GM23338 (cell line): ENCODE data around the gene EZR. TPM values are rescaled to one million over a fixed set of nuclear protein-coding genes. Genes with fewer than 3 reads are reported as not detected.

Experiments used
- ATAC-seq: fragments of 200-7000 bp; cut with Tn5 transposase; 3 replicates; pipeline ENCODE4 v1.9.1; 2020
- DNase-seq: peaks from one replicate; pipeline ENCODE4 v3.0.0-alpha.2; 2015; ENCODE audit warnings: low spot score
- H2AFZ ChIP-seq: fragments of 200-600 bp; sonication (generic); 2 replicates; pipeline ENCODE4 v1.8.0; 2016; ENCODE audit warnings: antibody characterized with exemption, mild to moderate bottlenecking, moderate library complexity
- H3F3A ChIP-seq: fragments of 200-600 bp; sonication (generic); replicated peaks from 2 replicates; pipeline ENCODE4 v1.8.0; 2017; ENCODE audit warnings: antibody characterized with exemption, mixed run types, low read depth
- H3K27ac ChIP-seq: fragments of 200-600 bp; sonication (generic); 2 replicates; pipeline ENCODE4 v1.6.1; 2016; ENCODE audit warnings: low read depth
- H3K27me3 ChIP-seq: fragments of 200-600 bp; sonication (generic); 2 replicates; pipeline ENCODE4 v1.8.0; 2016; ENCODE audit warnings: mild to moderate bottlenecking, mixed run types, moderate library complexity; ENCODE audit not compliant: insufficient read depth
- H3K36me3 ChIP-seq: fragments of 200-600 bp; sonication (generic); 2 replicates; pipeline ENCODE4 v1.8.0; 2016; ENCODE audit warnings: mild to moderate bottlenecking; ENCODE audit not compliant: insufficient read depth
- H3K4me1 ChIP-seq: fragments of 200-600 bp; sonication (generic); 2 replicates; pipeline ENCODE4 v1.8.0; 2016; ENCODE audit warnings: mild to moderate bottlenecking, moderate library complexity; ENCODE audit not compliant: insufficient read depth
- H3K4me2 ChIP-seq: fragments of 200-600 bp; sonication (generic); 2 replicates; pipeline ENCODE4 v1.7.1; 2017; ENCODE audit warnings: mixed run types
- H3K4me3 ChIP-seq: fragments of 200-600 bp; sonication (generic); 2 replicates; pipeline ENCODE4 v1.6.1; 2016; ENCODE audit warnings: mixed run types
- H3K79me2 ChIP-seq: fragments of 200-600 bp; sonication (generic); replicated peaks from 2 replicates; pipeline ENCODE4 v1.8.0; 2017; ENCODE audit warnings: mild to moderate bottlenecking; ENCODE audit not compliant: insufficient read depth
- H3K9me2 ChIP-seq: fragments of 200-600 bp; sonication (generic); 2 replicates; pipeline ENCODE4 v1.8.0; 2017; ENCODE audit not compliant: insufficient read depth
- H4K20me1 ChIP-seq: fragments of 200-600 bp; sonication (generic); replicated peaks from 2 replicates; pipeline ENCODE4 v1.8.0; 2017; ENCODE audit warnings: mild to moderate bottlenecking; ENCODE audit not compliant: insufficient read depth
- H3K27ac Mint-ChIP-seq: 2 replicates; pipeline ENCODE4 v1.8.0; 2020; ENCODE audit warnings: inconsistent platforms, mild to moderate bottlenecking, moderate library complexity, mixed read lengths
- H3K27me3 Mint-ChIP-seq: 3 replicates; pipeline ENCODE4 v1.8.0; 2022; ENCODE audit warnings: low read depth, mild to moderate bottlenecking, moderate library complexity, mixed read lengths, inconsistent platforms; ENCODE audit not compliant: insufficient read depth, poor library complexity
- H3K36me3 Mint-ChIP-seq: 3 replicates; pipeline ENCODE4 v1.8.0; 2021; ENCODE audit warnings: low read depth, mild to moderate bottlenecking, inconsistent platforms, moderate library complexity, mixed read lengths
- H3K4me1 Mint-ChIP-seq: 3 replicates; pipeline ENCODE4 v1.8.0; 2020; ENCODE audit warnings: mild to moderate bottlenecking, inconsistent platforms, mixed read lengths
- H3K4me3 Mint-ChIP-seq: 3 replicates; pipeline ENCODE4 v1.8.0; 2021; ENCODE audit warnings: moderate library complexity, mild to moderate bottlenecking, inconsistent platforms, mixed read lengths
- H3K9me3 Mint-ChIP-seq: 3 replicates; pipeline ENCODE4 v1.8.0; 2020; ENCODE audit warnings: moderate library complexity, mild to moderate bottlenecking, inconsistent platforms, mixed read lengths
- CREB1 ChIP-seq: fragments of 250-450 bp; sonication (Bioruptor Pico); IDR thresholded peaks from 2 replicates; pipeline ENCODE4 v1.5.0; 2020; ENCODE audit warnings: low read depth, mild to moderate bottlenecking, moderate library complexity
- EZH2 ChIP-seq: fragments of 200-600 bp; sonication (generic); IDR thresholded peaks from one replicate; pipeline ENCODE4 v1.8.0; 2017; ENCODE audit warnings: antibody characterized with exemption, mild to moderate bottlenecking, low read depth; ENCODE audit not compliant: unreplicated experiment
- EZH2phosphoT487 ChIP-seq: fragments of 200-600 bp; sonication (generic); IDR thresholded peaks from one replicate; pipeline ENCODE4 v1.8.1; 2018; ENCODE audit warnings: antibody characterized with exemption; ENCODE audit not compliant: unreplicated experiment
- JUNB ChIP-seq: IDR thresholded peaks from one replicate; pipeline ENCODE4 v1.6.1; 2016; ENCODE audit warnings: antibody characterized with exemption; ENCODE audit not compliant: unreplicated experiment
- NANOG ChIP-seq: IDR thresholded peaks from 2 replicates; pipeline ENCODE4 v1.6.1; 2016; ENCODE audit warnings: antibody characterized with exemption, borderline replicate concordance
- POLR2AphosphoS5 ChIP-seq: IDR thresholded peaks from 2 replicates; pipeline ENCODE4 v1.6.1; 2016; ENCODE audit warnings: antibody characterized with exemption, low read depth
- STAT1 ChIP-seq: IDR thresholded peaks from one replicate; pipeline ENCODE4 v1.6.1; 2016; ENCODE audit warnings: antibody characterized with exemption; ENCODE audit not compliant: unreplicated experiment
- ZNF114 ChIP-seq: fragments of 250-450 bp; sonication (Bioruptor Pico); IDR thresholded peaks from 2 replicates; pipeline ENCODE4 v1.5.0; 2020; ENCODE audit warnings: mild to moderate bottlenecking, moderate library complexity
- ZNF331 ChIP-seq: fragments of 250-450 bp; sonication (Bioruptor Pico); IDR thresholded peaks from 2 replicates; pipeline ENCODE4 v1.5.0; 2020; ENCODE audit warnings: low read depth, mild to moderate bottlenecking, moderate library complexity
- polyA plus RNA-seq: library from polyadenylated mRNA; unstranded; fragments of >200 nt; fragmentation: Nextera tagmentation; extraction: Ambion mirVana; gene quantifications from 2 replicates; pipeline ENCODE4 v1.2.1, GENCODE V29; 2016
- total RNA-seq: library from RNA; depleted of rRNA; stranded (reverse); fragments of >200 nt; shearing (Covaris generic); gene quantifications from 2 replicates; pipeline ENCODE4 v1.2.3, GENCODE V29; 2014
- TF ChIP-seq, protein P1 (sequence below), 2 experiments: fragments of 200-600 bp in 1 of 2; sonication (generic) in 1 of 2; conservative IDR thresholded peaks; 2 replicates each; pipeline versions ENCODE4 v1.5.1 to v1.6.1; 2016 to 2017; ENCODE audit warnings: antibody characterized with exemption in 2 of 2, low read depth in 2 of 2, mild to moderate bottlenecking in 2 of 2, moderate library complexity in 1 of 2
- TF ChIP-seq, protein P2 (sequence below): IDR thresholded peaks from 2 replicates; pipeline ENCODE4 v1.6.1; 2016; ENCODE audit warnings: antibody characterized with exemption
- TF ChIP-seq, protein P3 (sequence below): IDR thresholded peaks from one replicate; pipeline ENCODE4 v1.6.1; 2018; ENCODE audit warnings: antibody characterized with exemption; ENCODE audit not compliant: unreplicated experiment
- TF ChIP-seq, protein P4 (sequence below): fragments of 250-450 bp; sonication (Bioruptor Pico); IDR thresholded peaks from 2 replicates; pipeline ENCODE4 v1.5.0; 2020; ENCODE audit warnings: mild to moderate bottlenecking, moderate library complexity

The EZR gene
- total and polyA plus RNA-seq, 2 experiments from 2014 or later: 199 to 208 TPM

DNA sequence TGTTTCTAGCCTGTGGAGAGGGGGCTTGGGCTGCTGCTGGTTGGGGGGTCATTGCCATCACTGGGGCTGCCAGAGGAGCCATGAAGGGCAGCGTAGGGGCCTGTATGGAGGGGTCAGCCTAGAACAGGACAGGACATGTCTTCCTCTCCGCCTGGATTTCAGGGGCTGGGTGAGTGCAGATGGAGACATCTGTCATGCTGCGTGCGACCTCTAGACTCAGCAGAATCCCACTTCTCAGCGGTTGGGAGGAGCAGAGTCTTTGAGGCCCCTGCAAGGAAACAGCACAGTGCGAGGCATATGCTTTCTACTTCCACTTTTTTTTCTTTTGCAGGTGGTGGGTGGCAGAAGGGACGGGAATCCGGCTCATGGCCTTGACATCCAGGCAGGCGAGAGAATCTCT lies 67.9 kb downstream of the EZR start:
- Histone ChIP-seq H3K4me2 (no peak overlapping the region), H3K9me2 (no peaks in the 10 kb centered on the region), H4K20me1 (no peaks in the 10 kb centered on the region), H2AFZ (peak overlapping the region; percentile 66), H3F3A (peaks cover 7% of the 10 kb centered on the region; the same call in 1 of the 2 replicates), H3K27me3 (no peaks in the 10 kb centered on the region), H3K27ac (no peak overlapping the region), H3K4me1 (peaks cover 8% of the 10 kb centered on the region), H3K36me3 (no peaks in the 10 kb centered on the region), H3K4me3 (no peak overlapping the region), H3K79me2 (no peaks in the 10 kb centered on the region)
- H3K36me3 Mint-ChIP-seq: no peaks in the 10 kb centered on the region
- peaks cover 4% of the 10 kb centered on the region; the same call in 2 of the 3 replicates for H3K4me1 Mint-ChIP-seq
- TF ChIP-seq POLR2AphosphoS5 (no peak), CREB1 (no peak), ZNF331 (CRISPR knock-in tag) (no peak), EZH2phosphoT487 (no peak), STAT1 (no peak), JUNB (no peak), NANOG (no peak), ZNF114 (CRISPR knock-in tag) (no peak), EZH2 (no peak)
- TF ChIP-seq, protein P1, sequence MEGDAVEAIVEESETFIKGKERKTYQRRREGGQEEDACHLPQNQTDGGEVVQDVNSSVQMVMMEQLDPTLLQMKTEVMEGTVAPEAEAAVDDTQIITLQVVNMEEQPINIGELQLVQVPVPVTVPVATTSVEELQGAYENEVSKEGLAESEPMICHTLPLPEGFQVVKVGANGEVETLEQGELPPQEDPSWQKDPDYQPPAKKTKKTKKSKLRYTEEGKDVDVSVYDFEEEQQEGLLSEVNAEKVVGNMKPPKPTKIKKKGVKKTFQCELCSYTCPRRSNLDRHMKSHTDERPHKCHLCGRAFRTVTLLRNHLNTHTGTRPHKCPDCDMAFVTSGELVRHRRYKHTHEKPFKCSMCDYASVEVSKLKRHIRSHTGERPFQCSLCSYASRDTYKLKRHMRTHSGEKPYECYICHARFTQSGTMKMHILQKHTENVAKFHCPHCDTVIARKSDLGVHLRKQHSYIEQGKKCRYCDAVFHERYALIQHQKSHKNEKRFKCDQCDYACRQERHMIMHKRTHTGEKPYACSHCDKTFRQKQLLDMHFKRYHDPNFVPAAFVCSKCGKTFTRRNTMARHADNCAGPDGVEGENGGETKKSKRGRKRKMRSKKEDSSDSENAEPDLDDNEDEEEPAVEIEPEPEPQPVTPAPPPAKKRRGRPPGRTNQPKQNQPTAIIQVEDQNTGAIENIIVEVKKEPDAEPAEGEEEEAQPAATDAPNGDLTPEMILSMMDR (conservative IDR thresholded peaks at IDR 0.05; ENCODE audit: low read depth in 2 of 2): no peak
- TF ChIP-seq, protein P2, sequence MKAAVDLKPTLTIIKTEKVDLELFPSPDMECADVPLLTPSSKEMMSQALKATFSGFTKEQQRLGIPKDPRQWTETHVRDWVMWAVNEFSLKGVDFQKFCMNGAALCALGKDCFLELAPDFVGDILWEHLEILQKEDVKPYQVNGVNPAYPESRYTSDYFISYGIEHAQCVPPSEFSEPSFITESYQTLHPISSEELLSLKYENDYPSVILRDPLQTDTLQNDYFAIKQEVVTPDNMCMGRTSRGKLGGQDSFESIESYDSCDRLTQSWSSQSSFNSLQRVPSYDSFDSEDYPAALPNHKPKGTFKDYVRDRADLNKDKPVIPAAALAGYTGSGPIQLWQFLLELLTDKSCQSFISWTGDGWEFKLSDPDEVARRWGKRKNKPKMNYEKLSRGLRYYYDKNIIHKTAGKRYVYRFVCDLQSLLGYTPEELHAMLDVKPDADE: no peak
- TF ChIP-seq, protein P3, sequence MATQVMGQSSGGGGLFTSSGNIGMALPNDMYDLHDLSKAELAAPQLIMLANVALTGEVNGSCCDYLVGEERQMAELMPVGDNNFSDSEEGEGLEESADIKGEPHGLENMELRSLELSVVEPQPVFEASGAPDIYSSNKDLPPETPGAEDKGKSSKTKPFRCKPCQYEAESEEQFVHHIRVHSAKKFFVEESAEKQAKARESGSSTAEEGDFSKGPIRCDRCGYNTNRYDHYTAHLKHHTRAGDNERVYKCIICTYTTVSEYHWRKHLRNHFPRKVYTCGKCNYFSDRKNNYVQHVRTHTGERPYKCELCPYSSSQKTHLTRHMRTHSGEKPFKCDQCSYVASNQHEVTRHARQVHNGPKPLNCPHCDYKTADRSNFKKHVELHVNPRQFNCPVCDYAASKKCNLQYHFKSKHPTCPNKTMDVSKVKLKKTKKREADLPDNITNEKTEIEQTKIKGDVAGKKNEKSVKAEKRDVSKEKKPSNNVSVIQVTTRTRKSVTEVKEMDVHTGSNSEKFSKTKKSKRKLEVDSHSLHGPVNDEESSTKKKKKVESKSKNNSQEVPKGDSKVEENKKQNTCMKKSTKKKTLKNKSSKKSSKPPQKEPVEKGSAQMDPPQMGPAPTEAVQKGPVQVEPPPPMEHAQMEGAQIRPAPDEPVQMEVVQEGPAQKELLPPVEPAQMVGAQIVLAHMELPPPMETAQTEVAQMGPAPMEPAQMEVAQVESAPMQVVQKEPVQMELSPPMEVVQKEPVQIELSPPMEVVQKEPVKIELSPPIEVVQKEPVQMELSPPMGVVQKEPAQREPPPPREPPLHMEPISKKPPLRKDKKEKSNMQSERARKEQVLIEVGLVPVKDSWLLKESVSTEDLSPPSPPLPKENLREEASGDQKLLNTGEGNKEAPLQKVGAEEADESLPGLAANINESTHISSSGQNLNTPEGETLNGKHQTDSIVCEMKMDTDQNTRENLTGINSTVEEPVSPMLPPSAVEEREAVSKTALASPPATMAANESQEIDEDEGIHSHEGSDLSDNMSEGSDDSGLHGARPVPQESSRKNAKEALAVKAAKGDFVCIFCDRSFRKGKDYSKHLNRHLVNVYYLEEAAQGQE: no peak
- TF ChIP-seq, protein P4, sequence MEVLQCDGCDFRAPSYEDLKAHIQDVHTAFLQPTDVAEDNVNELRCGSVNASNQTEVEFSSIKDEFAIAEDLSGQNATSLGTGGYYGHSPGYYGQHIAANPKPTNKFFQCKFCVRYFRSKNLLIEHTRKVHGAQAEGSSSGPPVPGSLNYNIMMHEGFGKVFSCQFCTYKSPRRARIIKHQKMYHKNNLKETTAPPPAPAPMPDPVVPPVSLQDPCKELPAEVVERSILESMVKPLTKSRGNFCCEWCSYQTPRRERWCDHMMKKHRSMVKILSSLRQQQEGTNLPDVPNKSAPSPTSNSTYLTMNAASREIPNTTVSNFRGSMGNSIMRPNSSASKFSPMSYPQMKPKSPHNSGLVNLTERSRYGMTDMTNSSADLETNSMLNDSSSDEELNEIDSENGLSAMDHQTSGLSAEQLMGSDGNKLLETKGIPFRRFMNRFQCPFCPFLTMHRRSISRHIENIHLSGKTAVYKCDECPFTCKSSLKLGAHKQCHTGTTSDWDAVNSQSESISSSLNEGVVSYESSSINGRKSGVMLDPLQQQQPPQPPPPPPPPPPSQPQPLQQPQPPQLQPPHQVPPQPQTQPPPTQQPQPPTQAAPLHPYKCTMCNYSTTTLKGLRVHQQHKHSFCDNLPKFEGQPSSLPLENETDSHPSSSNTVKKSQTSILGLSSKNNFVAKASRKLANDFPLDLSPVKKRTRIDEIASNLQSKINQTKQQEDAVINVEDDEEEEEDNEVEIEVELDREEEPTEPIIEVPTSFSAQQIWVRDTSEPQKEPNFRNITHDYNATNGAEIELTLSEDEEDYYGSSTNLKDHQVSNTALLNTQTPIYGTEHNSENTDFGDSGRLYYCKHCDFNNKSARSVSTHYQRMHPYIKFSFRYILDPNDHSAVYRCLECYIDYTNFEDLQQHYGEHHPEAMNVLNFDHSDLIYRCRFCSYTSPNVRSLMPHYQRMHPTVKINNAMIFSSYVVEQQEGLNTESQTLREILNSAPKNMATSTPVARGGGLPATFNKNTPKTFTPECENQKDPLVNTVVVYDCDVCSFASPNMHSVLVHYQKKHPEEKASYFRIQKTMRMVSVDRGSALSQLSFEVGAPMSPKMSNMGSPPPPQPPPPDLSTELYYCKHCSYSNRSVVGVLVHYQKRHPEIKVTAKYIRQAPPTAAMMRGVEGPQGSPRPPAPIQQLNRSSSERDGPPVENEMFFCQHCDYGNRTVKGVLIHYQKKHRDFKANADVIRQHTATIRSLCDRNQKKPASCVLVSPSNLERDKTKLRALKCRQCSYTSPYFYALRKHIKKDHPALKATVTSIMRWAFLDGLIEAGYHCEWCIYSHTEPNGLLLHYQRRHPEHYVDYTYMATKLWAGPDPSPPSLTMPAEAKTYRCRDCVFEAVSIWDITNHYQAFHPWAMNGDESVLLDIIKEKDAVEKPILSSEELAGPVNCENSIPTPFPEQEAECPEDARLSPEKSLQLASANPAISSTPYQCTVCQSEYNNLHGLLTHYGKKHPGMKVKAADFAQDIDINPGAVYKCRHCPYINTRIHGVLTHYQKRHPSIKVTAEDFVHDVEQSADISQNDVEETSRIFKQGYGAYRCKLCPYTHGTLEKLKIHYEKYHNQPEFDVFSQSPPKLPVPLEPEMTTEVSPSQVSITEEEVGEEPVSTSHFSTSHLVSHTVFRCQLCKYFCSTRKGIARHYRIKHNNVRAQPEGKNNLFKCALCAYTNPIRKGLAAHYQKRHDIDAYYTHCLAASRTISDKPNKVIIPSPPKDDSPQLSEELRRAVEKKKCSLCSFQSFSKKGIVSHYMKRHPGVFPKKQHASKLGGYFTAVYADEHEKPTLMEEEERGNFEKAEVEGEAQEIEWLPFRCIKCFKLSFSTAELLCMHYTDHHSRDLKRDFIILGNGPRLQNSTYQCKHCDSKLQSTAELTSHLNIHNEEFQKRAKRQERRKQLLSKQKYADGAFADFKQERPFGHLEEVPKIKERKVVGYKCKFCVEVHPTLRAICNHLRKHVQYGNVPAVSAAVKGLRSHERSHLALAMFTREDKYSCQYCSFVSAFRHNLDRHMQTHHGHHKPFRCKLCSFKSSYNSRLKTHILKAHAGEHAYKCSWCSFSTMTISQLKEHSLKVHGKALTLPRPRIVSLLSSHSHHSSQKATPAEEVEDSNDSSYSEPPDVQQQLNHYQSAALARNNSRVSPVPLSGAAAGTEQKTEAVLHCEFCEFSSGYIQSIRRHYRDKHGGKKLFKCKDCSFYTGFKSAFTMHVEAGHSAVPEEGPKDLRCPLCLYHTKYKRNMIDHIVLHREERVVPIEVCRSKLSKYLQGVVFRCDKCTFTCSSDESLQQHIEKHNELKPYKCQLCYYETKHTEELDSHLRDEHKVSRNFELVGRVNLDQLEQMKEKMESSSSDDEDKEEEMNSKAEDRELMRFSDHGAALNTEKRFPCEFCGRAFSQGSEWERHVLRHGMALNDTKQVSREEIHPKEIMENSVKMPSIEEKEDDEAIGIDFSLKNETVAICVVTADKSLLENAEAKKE (CRISPR knock-in tag): no peak
- H3K27ac Mint-ChIP-seq: no peak overlapping the region
- ATAC-seq (peak; percentile 16; the same call in 2 of the 3 replicates), DNase-seq (no peak)
- H3K27me3 Mint-ChIP-seq: peaks cover 10% of the 10 kb centered on the region
- no peak overlapping the region for H3K4me3 Mint-ChIP-seq
- no peaks in the 10 kb centered on the region; the same call in 2 of the 3 replicates for H3K9me3 Mint-ChIP-seq
